C4-2B (cell line): ENCODE data around the gene LIMS1.

ENCODE experiments used
- CTCF ChIP-seq: fragments of 450-650 bp; conservative IDR thresholded peaks from 2 replicates; pipeline ENCODE4 v1.5.1; 2017; ENCODE audit warnings: mild to moderate bottlenecking
- ZFX ChIP-seq: fragments of 450-650 bp; IDR thresholded peaks from 2 replicates; pipeline ENCODE4 v1.6.1; 2017

- TF ChIP-seq CTCF (no peak), ZFX (no peak)
These were observed 26.1 kb downstream of the LIMS1 start for GRCh38 chr2:108560241-108560811.
